ENCODE measurements around the gene CMTM3.
"Not testable (repeated sequence)": the region's sequence is repeated elsewhere in the genome, so short reads cannot be mapped to it uniquely, and the experiment has no call there.

- not testable (repeated sequence) for TF ChIP-seq EZH2 (IDR thresholded peaks at IDR 0.05; ENCODE audit: insufficient read depth, poor library complexity, severe bottlenecking); EZH2phosphoT487 (IDR thresholded peaks at IDR 0.05; ENCODE audit: insufficient read depth, low read depth)
These were observed 7.4 kb downstream of the CMTM3 start for GRCh38 chr16:66611911-66612310.

All from GM23248 (cell line).